ENCODE measurements around the gene MCM8.
"Not testable (repeated sequence)": the region's sequence is repeated elsewhere in the genome, so short reads cannot be mapped to it uniquely, and the experiment has no call there.

The MCM8 gene

DNA sequence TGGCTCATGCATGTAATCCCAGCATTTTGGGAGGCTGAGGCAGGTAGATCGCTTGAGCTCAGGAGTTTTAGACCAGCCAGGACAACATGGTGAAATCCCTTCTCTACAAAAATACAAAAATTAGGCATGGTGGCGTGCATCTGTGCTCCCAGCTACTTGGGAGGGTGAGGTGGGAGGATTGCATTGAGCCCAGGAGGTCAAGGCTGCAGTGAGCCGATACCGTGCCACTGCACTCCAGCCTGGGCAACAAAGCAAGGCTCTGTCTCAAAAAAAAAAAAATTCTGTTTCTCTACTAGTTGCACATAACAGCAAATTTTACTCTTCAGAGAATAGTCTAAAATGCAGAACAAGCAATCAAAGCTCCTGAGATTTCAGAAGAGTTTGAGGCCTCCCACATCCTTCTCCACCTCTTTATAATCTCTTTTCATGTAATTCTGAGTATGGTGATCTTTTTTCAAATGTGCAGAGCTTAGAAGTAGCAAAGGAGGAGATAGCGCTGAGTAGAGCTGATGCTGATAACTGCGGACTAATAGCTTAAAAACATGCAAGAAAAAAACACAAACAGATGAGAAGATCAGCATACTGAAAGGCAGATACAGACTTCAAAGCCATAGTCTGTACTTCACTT lies 80.1 kb downstream of the MCM8 start:
- H3K4me2 ChIP-seq (ENCODE audit: low read depth, low read length), result no peak overlapping the region
- H3K27ac ChIP-seq (ENCODE audit: low read length), result no peak overlapping the region
- no peak for TF ChIP-seq EZH2 (optimal IDR thresholded peaks at IDR 0.05; ENCODE audit: low read depth, low read length)
- no peak for TF ChIP-seq EZH2phosphoT487 (IDR thresholded peaks at IDR 0.05; ENCODE audit: low read length)
- TF ChIP-seq, protein P1, sequence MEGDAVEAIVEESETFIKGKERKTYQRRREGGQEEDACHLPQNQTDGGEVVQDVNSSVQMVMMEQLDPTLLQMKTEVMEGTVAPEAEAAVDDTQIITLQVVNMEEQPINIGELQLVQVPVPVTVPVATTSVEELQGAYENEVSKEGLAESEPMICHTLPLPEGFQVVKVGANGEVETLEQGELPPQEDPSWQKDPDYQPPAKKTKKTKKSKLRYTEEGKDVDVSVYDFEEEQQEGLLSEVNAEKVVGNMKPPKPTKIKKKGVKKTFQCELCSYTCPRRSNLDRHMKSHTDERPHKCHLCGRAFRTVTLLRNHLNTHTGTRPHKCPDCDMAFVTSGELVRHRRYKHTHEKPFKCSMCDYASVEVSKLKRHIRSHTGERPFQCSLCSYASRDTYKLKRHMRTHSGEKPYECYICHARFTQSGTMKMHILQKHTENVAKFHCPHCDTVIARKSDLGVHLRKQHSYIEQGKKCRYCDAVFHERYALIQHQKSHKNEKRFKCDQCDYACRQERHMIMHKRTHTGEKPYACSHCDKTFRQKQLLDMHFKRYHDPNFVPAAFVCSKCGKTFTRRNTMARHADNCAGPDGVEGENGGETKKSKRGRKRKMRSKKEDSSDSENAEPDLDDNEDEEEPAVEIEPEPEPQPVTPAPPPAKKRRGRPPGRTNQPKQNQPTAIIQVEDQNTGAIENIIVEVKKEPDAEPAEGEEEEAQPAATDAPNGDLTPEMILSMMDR (IDR thresholded peaks at IDR 0.05; ENCODE audit: low read length), result no peak
- 0 out of 2 replicates have a peak, but pooled peaks cover 3% of the 10 kb centered on the region for H3K79me2 ChIP-seq (ENCODE audit: low read length)
- no peak overlapping the region for H2AFZ ChIP-seq (ENCODE audit: low read length)
- H3K4me1 ChIP-seq (ENCODE audit: low read length), result peaks cover 16% of the 10 kb centered on the region
- no peaks in the 10 kb centered on the region for H3K27me3 ChIP-seq (replicated peaks; ENCODE audit: insufficient read depth, low read length)
- H3K36me3 ChIP-seq (replicated peaks; ENCODE audit: insufficient read depth, low read length), result no peaks in the 10 kb centered on the region; the same call in 1 of the 2 replicates
- H4K20me1 ChIP-seq (ENCODE audit: insufficient read depth, low read length), result no peaks in the 10 kb centered on the region
- no peak overlapping the region for H3K9ac ChIP-seq (ENCODE audit: low read length)
- H3F3A ChIP-seq (ENCODE audit: insufficient read depth, low read length), result peaks cover 6% of the 10 kb centered on the region; the same call in 1 of the 2 replicates
- no peak for DNase-seq
- no peak overlapping the region for H3K4me3 ChIP-seq (ENCODE audit: low read length)
- no peaks in the 10 kb centered on the region for H3K9me2 ChIP-seq (replicated peaks; ENCODE audit: insufficient read depth, low read length)
- H3K9me3 ChIP-seq (replicated peaks; ENCODE audit: insufficient read depth, low read length), result no peaks in the 10 kb centered on the region

DNA sequence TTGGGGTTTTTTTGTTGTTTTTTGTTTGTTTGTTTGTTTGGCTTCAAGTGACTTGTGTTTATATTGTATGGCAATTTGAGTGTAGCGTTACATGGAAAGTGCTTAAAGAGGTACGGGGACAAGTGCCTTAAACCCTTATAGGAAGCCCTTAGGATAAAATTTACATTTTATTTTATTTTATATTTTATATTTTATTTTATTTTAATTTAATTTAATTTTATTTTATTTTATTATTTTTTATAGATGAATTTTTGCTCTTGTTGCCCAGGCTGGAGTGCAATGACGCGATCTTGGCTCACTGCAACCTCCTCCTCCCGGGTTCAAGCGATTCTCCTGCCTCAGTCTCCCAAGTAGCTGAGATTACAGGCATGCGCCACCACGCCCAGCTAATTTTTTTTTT lies 82.5 kb downstream of the MCM8 start:
- not testable (repeated sequence) for H3K4me2 ChIP-seq (ENCODE audit: low read depth, low read length); H3K27ac ChIP-seq (ENCODE audit: low read length); H3K9me2 ChIP-seq (replicated peaks; ENCODE audit: insufficient read depth, low read length); H3F3A ChIP-seq (ENCODE audit: insufficient read depth, low read length); H3K27me3 ChIP-seq (replicated peaks; ENCODE audit: insufficient read depth, low read length); H3K36me3 ChIP-seq (replicated peaks; ENCODE audit: insufficient read depth, low read length); H3K4me3 ChIP-seq (ENCODE audit: low read length); H2AFZ ChIP-seq (ENCODE audit: low read length); H3K79me2 ChIP-seq (ENCODE audit: low read length); H3K9ac ChIP-seq (ENCODE audit: low read length); DNase-seq; H4K20me1 ChIP-seq (ENCODE audit: insufficient read depth, low read length); H3K9me3 ChIP-seq (replicated peaks; ENCODE audit: insufficient read depth, low read length)
- peaks cover 16% of the 10 kb centered on the region for H3K4me1 ChIP-seq (ENCODE audit: low read length)

DNA sequence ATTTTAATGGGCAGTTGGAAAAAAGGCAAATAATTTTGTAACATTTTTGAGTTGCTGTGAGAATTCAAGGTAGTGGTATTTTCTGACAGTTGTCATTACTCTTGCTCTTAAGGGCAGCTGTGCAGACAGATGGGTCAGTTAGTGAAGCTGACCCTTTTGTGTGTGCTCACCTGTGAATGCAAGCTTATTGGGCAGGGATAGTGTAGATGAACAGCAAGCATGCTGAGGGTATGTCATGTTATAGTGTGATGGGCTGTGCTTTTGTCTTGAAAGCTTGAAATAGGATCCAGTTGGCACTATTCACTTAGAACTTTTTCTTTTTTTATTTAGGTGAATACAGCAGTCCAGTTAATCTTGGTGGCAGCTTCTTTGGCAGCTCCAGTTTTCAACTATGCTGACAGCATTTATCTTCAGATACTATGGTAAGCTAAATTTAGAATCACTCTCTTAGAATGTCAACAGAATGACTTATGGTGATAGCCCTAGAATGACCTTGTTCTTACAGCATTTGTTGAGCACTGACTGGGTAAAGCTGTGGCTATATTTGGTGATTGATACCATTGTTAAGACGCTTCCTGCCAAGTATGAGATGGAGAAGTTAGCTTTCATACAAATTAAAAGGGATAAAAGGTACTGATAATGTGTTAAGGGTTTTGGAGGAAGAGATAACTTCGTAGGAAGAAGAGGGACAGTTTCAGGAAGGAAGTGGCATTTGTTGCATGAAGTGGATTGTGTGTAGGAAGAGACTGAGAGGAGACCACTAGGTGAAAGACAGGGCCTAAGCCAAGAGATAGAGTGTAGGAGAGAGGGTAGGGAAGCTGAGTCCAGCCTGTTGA lies 83.9 kb downstream of the MCM8 start:
- no peak overlapping the region for H2AFZ ChIP-seq (ENCODE audit: low read length)
- 0 out of 2 replicates have a peak, but pooled peaks cover 4% of the 10 kb centered on the region for H3K79me2 ChIP-seq (ENCODE audit: low read length)
- H3K27me3 ChIP-seq (replicated peaks; ENCODE audit: insufficient read depth, low read length), result no peaks in the 10 kb centered on the region
- no peak overlapping the region for H3K9ac ChIP-seq (ENCODE audit: low read length)
- H3K4me3 ChIP-seq (ENCODE audit: low read length), result no peak overlapping the region
- H4K20me1 ChIP-seq (ENCODE audit: insufficient read depth, low read length), result no peaks in the 10 kb centered on the region
- peaks cover 6% of the 10 kb centered on the region; the same call in 1 of the 2 replicates for H3F3A ChIP-seq (ENCODE audit: insufficient read depth, low read length)
- TF ChIP-seq EZH2 (optimal IDR thresholded peaks at IDR 0.05; ENCODE audit: low read depth, low read length) (no peak), EZH2phosphoT487 (IDR thresholded peaks at IDR 0.05; ENCODE audit: low read length) (no peak)
- TF ChIP-seq, protein P1 (IDR thresholded peaks at IDR 0.05; ENCODE audit: low read length), result no peak
- peak; percentile 36 for DNase-seq
- no peaks in the 10 kb centered on the region for H3K9me2 ChIP-seq (replicated peaks; ENCODE audit: insufficient read depth, low read length)
- peak overlapping the region; percentile 15; the same call in 1 of the 2 replicates for H3K4me2 ChIP-seq (ENCODE audit: low read depth, low read length)
- H3K4me1 ChIP-seq (ENCODE audit: low read length), result peaks cover 16% of the 10 kb centered on the region
- H3K27ac ChIP-seq (ENCODE audit: low read length), result peak overlapping the region; percentile 30; the same call in 1 of the 2 replicates
- no peaks in the 10 kb centered on the region for H3K9me3 ChIP-seq (replicated peaks; ENCODE audit: insufficient read depth, low read length)
- peaks cover 5% of the 10 kb centered on the region; the same call in 1 of the 2 replicates for H3K36me3 ChIP-seq (replicated peaks; ENCODE audit: insufficient read depth, low read length)
